ENCODE results near the gene PNCK. TPM values are rescaled to one million over a fixed set of nuclear protein-coding genes. Genes with fewer than 3 reads are reported as not detected.
"Not testable (repeated sequence)": the region's sequence is repeated elsewhere in the genome, so short reads cannot be mapped to it uniquely, and the experiment has no call there.

Gene PNCK
- total and polyA plus RNA-seq, 2 of the 13 experiments (the other 11 are each of a cell fraction or from before 2014, with no cell fraction given): 33.1 TPM; not detected in 1

DNA sequence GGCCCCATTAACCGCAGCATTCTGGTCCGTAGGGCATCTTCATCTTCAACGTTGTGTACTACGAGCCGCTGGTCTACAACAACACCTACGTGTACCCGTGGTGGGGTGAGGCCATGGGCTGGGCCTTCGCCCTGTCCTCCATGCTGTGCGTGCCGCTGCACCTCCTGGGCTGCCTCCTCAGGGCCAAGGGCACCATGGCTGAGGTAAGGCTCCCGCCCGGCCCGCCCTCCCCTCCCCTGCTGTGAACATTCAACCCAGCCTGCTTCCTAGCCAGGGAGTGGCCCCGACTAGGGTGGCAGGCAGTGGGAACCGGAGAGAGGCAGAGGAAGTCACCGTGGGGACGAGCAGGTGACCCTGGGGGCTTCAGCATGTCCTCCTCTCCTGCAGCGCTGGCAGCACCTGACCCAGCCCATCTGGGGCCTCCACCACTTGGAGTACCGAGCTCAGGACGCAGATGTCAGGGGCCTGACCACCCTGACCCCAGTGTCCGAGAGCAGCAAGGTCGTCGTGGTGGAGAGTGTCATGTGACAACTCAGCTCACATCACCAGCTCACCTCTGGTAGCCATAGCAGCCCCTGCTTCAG lies 21.2 kb upstream of the PNCK start:
- peaks cover 21% of the 10 kb centered on the region for H4K20me1 ChIP-seq (ENCODE audit: insufficient read depth, low read length)
- no peak for FAIRE-seq
- H3K9ac ChIP-seq (ENCODE audit: insufficient read depth, low read depth, low read length): no peak overlapping the region
- H3K36me3 ChIP-seq (replicated peaks in 1 of 2; ENCODE audit: control insufficient read depth in 1 of 2, insufficient read depth in 2 of 2, low read length in 2 of 2): peaks cover 0 to 3% of the 10 kb centered on the region in 2 experiments; a peak in 2 of 5 replicates
- WGBS (ENCODE audit: low lambda C conversion rate): no CpG with 5 or more reads among the region's 23 CpGs
- H3K4me2 ChIP-seq (ENCODE audit: low read depth, low read length): no peak overlapping the region
- H3K4me3 ChIP-seq (replicated peaks in 1 of 3; ENCODE audit: insufficient read depth in 1 of 3, low read depth in 2 of 3, low read length in 3 of 3): no peak overlapping the region
- H3K4me1 ChIP-seq (ENCODE audit: insufficient read depth, low read length): peaks cover 34% of the 10 kb centered on the region
- ATAC-seq: no peak
- peak; percentile 52; the same call in 1 of the 2 replicates for TF ChIP-seq RBFOX2 (IDR thresholded peaks at IDR 0.05; ENCODE audit: low read depth, low read length)
- TF ChIP-seq, protein P1, sequence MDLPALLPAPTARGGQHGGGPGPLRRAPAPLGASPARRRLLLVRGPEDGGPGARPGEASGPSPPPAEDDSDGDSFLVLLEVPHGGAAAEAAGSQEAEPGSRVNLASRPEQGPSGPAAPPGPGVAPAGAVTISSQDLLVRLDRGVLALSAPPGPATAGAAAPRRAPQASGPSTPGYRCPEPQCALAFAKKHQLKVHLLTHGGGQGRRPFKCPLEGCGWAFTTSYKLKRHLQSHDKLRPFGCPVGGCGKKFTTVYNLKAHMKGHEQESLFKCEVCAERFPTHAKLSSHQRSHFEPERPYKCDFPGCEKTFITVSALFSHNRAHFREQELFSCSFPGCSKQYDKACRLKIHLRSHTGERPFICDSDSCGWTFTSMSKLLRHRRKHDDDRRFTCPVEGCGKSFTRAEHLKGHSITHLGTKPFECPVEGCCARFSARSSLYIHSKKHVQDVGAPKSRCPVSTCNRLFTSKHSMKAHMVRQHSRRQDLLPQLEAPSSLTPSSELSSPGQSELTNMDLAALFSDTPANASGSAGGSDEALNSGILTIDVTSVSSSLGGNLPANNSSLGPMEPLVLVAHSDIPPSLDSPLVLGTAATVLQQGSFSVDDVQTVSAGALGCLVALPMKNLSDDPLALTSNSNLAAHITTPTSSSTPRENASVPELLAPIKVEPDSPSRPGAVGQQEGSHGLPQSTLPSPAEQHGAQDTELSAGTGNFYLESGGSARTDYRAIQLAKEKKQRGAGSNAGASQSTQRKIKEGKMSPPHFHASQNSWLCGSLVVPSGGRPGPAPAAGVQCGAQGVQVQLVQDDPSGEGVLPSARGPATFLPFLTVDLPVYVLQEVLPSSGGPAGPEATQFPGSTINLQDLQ (CRISPR knock-in tag; IDR thresholded peaks at IDR 0.05): no peak
- intact Hi-C loops (cut with micrococcal nuclease; ENCODE audit: unreplicated experiment): no loop called here
- BruUV-seq (replicated peaks): no TSS peak
- no peak for DNase-seq (ENCODE audit: low spot score)
- ChIA-PET POLR2A (interaction anchor here (0.7 kb wide), 1 partner anchor 8 kb away, joined by 3 read pairs; no protein-coding TSS in a partner anchor), CTCF (ENCODE audit: low intra/inter-chr PET ratio, low total read pairs) (no interaction called here)
- in situ Hi-C loops (cut with HindIII; ENCODE audit: extremely low pct_ligation_motif_present, low pct_unique_long_range_greater_than_20kb): no loop called here
- no peak overlapping the region for H2AFZ ChIP-seq (ENCODE audit: low read length)
- no peaks in the 10 kb centered on the region for H3K27me3 ChIP-seq (ENCODE audit: control insufficient read depth in 1 of 2, insufficient read depth in 2 of 2, low read length in 2 of 2)
- H3K79me2 ChIP-seq (ENCODE audit: insufficient read depth, low read length): peaks cover 6% of the 10 kb centered on the region
- no peak overlapping the region for H3K27ac ChIP-seq (ENCODE audit: extremely low read length, insufficient read depth, low read length)
- H3K9me3 ChIP-seq (ENCODE audit: low read length): no peaks in the 10 kb centered on the region

DNA sequence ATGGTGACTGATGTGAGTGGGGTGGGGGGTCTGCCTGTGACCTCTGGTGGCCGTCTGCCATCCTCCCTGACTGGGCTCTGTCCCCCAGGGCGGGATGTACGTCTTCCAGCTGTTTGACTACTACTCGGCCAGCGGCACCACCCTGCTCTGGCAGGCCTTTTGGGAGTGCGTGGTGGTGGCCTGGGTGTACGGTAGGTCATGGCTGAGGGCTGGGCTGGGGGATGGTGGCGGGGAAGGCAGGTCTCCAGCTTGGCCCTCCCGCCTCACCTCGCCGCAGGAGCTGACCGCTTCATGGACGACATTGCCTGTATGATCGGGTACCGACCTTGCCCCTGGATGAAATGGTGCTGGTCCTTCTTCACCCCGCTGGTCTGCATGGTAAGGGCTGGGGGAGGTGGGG lies 20.6 kb upstream of the PNCK start:
- ATAC-seq; FAIRE-seq; intact Hi-C loops (cut with micrococcal nuclease; ENCODE audit: unreplicated experiment); CTCF ChIA-PET (ENCODE audit: low intra/inter-chr PET ratio, low total read pairs); H2AFZ ChIP-seq (ENCODE audit: low read length); H3K27ac ChIP-seq (ENCODE audit: extremely low read length, insufficient read depth, low read length); BruUV-seq (replicated peaks); H3K9me3 ChIP-seq (ENCODE audit: low read length); H3K4me3 ChIP-seq (replicated peaks in 1 of 3; ENCODE audit: insufficient read depth in 1 of 3, low read depth in 2 of 3, low read length in 3 of 3); H3K36me3 ChIP-seq (replicated peaks in 1 of 2; ENCODE audit: control insufficient read depth in 1 of 2, insufficient read depth in 2 of 2, low read length in 2 of 2); POLR2A ChIA-PET; H3K4me2 ChIP-seq (ENCODE audit: low read depth, low read length); H3K27me3 ChIP-seq (ENCODE audit: control insufficient read depth in 1 of 2, insufficient read depth in 2 of 2, low read length in 2 of 2); DNase-seq (ENCODE audit: low spot score); in situ Hi-C loops (cut with HindIII; ENCODE audit: extremely low pct_ligation_motif_present, low pct_unique_long_range_greater_than_20kb); H3K9ac ChIP-seq (ENCODE audit: insufficient read depth, low read depth, low read length): not testable (repeated sequence)
- peaks cover 11% of the 10 kb centered on the region for H3K79me2 ChIP-seq (ENCODE audit: insufficient read depth, low read length)
- peak; percentile 27 for TF ChIP-seq RBFOX2 (IDR thresholded peaks at IDR 0.05; ENCODE audit: low read depth, low read length)
- peak; percentile 16; the same call in 1 of the 2 replicates for TF ChIP-seq POLR2AphosphoS5 (IDR thresholded peaks at IDR 0.05; ENCODE audit: low read depth, low read length)
- H3K4me1 ChIP-seq (ENCODE audit: insufficient read depth, low read length): peaks cover 30% of the 10 kb centered on the region; the same call in 1 of the 2 replicates
- peaks cover 25% of the 10 kb centered on the region for H4K20me1 ChIP-seq (ENCODE audit: insufficient read depth, low read length)
- 92% methylated on average over 5 of the region's 16 CpGs for WGBS (ENCODE audit: low lambda C conversion rate)

All from HepG2 (cell line).